T-helper 2 cell (primary cell): ENCODE data around the gene AATK.
"Not testable (repeated sequence)": the region's sequence is repeated elsewhere in the genome, so short reads cannot be mapped to it uniquely, and the experiment has no call there.

ENCODE experiments used
- DNase-seq, 5 experiments: peaks; one replicate each; pipeline versions ENCODE4 v3.0.0 to v3.0.0-alpha.2; 2012 to 2022

AATK gene

DNA sequence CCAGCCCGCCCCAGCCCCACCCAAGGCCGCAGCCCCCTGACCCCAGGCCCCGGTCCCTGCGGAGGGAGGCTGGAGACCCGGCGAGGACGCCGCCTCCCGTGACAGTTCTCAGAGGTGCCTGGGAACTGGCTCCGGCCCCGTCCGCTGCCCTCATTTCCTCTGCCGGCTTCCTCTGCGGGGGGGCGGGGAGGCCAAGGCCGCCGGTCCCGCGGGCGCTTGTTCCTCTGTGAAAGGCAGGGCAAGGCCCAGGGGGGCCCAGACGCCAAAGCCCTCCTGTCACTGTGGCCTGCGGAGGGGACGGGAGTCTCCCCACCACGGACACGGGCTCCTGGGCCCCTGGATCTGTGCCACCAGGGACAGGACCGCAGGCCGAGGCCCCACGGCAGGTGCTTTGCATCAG is 5.7 kb downstream of the AATK start:
- DNase-seq = no peak

DNA sequence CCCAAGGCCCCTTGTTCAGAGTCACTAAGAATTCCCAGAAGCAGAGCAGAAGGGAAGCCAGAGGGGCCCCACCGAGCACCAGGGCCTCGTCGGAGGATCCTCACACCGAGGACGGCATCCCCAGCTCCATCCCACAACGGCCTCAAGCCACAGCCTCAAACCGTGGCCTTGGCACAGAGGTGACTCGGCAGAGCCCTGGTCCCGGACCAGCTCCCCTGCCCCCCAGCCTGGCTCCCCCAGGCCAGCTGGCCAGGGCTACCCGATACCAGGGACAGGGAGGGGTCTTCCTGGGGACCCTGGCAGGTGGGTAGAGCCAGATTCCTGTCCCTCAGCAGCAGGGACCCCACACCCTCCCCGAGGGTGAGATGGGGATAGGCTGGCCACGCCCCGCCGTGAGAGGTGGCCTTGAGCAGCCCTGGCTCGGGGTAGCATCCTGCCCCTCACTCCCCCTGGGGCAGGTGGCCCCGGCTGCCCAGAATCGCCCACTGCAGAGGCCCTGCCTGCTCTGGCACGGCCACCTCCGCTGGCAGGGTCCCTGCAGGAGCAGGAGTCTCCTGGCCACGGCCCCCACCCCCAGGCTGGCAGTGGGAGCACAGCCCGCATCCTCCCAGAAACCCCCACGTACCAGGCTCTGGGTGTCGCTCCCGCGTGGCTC is 6.3 kb downstream of the AATK start:
- DNase-seq = no peak

- no peak for DNase-seq
Measured at GRCh38 chr17:81158688-81159590, 7.1 kb downstream of the AATK start.

- DNase-seq = no peak
Measured at GRCh38 chr17:81157848-81158687, 8.0 kb downstream of the AATK start.

DNA sequence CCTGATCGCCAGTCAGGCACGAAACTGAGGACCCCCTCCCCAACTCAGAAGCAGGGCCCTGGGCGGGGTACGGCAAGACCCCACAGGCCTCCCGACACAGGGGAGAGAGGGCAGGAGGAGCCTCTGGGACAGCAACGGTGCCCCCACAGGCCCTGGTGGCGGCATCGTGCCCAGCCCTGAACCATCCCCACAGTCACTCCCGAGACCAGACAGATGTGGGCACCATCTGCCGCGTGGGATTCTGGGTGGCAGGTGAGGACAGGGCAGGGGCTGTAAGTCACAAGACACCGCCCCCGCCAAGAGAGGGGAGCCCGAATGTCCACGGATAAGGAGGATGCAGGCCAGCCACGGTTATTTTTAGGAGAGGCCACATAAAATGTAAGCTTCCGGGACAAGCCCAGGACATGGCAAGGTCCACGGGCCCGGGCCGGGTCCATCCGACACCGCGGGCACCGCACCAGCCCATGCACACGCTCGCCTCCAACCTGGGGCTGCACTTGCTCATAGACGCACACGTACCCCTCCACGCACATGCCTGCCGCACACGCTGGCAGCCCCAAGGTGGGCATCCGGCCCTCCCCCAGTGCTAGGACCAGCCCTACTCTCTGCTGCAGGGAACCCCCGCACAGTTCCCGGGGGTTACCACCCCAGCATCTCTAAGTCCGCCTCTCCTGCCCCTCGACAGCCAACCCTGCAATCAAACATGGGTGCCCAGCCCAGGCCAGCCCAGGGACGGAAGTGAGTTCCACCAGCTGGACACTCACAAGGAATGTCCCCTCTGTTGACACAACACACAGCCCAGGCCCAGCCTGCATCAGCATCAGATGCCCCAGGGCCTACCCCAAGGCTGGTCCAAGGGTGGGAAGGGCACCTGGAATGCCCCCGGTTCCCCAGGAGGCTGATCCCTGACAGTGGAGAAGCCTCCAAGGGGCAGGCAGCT is 8.9 kb downstream of the AATK start:
- DNase-seq = no peak

DNA sequence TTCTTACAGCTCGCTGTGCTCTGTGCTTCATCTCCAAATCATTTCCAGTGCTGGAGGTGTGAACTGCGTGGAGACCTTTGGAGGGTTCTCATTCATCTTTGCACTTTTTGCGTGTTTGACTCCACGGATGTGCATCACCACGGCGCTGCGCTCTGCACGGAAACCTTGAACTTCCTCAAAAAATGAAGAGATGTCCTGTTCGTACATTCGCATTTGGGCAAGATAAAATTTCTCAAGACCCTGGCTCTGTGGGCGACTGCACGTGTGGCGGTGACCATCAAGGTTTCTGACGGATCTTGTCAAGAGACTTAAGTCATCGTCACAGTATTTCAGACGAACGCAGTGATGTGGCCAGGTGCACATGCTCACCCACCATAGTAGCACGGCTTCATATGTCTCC is 11.1 kb downstream of the AATK start:
- DNase-seq = no peak

DNA sequence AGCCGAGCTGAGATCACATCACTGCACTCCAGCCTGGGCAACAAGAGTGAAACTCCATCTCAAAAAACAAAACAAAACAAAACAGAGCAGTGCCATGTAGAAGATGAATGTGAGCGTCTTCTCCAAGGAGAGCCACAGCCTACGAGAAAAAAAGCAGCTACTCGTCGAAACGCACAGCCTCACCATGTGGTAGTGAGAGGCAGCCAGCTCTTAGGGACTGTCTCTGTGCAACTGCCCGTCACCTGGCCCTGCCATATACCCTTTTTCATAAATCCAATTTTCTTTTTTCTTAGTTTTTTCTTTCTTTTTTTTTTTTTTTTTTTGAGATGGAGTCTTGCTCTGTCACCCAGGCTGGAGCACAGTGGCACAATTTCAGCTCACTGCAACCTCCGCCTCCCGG is 12.0 kb downstream of the AATK start:
- DNase-seq = not testable (repeated sequence)

- no peak for DNase-seq
Measured at GRCh38 chr17:81153340-81153803, 12.6 kb downstream of the AATK start.

- no peak for DNase-seq
Measured at GRCh38 chr17:81152288-81152828, 13.7 kb downstream of the AATK start.

GRCh38 chr17:81151278-81151677 is 14.7 kb downstream of the AATK start:
- no peak for DNase-seq

- no peak for DNase-seq
Measured at GRCh38 chr17:81150377-81151077, 15.5 kb downstream of the AATK start.

DNA sequence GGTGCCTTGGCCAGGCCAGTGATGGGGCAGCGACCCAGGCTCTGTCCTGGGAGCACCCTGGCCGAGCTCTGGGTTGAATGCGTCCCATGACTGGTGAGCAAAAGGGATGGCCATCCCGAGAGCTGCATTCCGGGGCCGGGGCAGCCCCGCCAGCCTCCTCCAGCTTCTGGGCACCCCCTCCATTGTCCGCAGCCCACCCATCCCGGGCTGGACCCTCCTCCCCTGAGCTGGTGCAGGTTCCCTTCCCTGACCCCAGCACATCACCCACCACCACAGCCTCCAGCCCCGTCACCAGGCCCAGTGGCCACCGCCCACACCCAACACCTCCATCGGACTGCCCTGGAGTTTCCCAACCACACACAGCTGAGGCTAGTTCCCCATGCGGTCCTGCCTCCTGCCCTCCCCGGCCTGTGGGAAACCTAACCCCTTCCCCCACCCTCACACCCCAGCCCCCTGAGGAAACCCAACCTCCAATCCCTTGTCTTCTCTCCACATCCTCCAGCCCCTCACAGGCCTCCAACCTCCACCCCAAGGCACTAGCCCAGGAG is 17.0 kb downstream of the AATK start:
- no peak for DNase-seq

DNA sequence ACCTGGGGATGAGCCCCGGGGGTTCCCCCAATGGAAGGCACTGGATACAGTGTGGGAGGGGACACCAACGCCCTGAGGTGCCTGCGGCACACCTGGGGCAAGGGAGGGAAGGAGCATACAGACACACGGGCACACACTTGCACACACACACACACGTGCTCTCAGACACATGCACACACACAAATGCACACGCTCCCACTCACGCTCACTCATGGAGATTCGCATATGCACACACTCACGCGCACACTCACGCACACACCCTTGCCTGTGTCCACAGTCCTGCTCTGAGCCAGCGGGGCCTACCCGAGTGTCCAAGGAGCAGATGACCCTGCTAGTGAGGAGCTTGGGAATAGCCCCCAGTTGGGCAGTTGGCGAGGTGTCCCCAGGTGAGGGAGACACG is 17.4 kb downstream of the AATK start:
- DNase-seq = no peak

- DNase-seq = no peak
Measured at GRCh38 chr17:81147701-81148100, 18.3 kb downstream of the AATK start.

DNA sequence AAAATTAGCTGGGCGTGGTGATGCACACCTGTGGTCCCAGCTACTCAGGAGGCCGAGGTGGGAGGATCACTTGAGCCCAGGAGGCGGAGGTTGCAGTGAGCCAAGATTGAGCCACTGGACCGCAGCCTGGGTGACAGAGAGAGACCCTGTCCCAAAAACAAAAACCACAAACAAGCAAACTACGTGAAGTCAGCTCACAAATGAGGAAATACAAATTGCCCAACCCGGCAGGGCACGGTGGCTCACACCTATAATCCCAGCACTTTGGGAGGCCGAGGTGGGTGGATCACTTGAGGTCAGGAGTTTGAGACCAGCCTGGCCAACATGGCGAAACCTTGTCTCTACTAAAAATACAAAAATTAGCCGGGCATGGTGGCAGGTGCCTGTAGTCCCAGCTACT is 19.8 kb downstream of the AATK start:
- DNase-seq = not testable (repeated sequence)

DNA sequence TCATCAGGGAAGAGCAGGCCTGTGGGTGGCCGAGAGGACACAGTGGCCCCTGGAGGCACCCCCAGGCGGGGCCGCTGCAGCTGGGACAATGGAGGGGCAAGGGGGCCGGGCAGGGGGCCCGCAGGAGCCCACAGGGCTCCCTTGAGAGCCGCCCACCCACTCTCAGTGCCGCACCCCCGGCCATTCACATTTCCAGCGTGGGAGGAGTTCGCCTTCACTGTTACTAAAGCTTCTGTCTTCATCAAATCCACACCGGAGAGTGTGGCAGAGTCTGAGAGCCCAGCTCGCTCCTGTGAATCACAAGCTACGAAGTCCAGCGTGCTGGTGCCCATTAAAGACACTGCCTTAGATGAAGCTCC is 21.6 kb downstream of the AATK start:
- DNase-seq = no peak

DNA sequence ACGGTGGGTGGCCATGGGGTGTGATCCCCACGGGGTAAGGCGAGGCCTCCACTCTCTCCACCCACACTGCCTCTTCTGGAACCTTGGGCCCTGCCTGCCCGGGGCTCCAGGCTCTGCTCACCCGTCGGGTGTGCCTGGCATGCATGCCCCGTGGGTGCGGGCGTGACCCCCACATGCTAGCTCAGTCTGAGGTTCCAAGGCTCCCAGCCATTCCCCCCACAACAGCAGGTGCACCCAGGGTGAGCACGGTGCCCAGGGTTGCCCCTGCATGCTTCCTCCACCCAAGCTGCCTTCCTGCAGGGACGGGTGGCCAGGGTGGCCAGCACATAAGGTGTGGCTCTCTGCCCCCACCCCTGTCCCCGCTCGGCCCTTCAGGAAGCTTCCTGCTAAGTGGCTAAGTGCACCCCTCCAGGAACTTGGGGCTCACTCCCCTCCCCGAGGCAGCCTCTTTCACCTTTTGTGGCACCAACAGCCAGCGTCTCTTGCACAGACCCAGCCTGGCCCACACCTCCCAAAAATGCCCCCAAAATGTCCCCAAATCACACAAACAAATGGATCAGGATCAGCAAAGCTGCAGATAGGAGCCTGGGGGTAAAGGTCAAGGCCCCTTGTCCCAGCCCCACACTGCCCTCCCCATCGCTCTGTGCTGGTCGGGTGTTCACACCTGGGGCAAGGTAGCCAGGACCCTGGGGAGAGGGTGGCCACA is 22.2 kb downstream of the AATK start:
- DNase-seq = no peak

GRCh38 chr17:81143200-81143527 is 22.9 kb downstream of the AATK start:
- no peak for DNase-seq

- peak in 4 of 5 experiments; percentile 19 to 57 (median 36) for DNase-seq
Measured at GRCh38 chr17:81142301-81143199, 23.5 kb downstream of the AATK start.
